Sciatic nerve (tissue), 2 donors: ENCODE measurements around the gene CCDC85C. TPM values are rescaled to one million over a fixed set of nuclear protein-coding genes. Genes with fewer than 3 reads are reported as not detected.
A peak's percentile ranks its signal among the peaks of the same experiment; 100 is the strongest.

Source experiments
- ATAC-seq: fragments of 200-7000 bp; cut with Tn5 transposase; one replicate; pipeline ENCODE4 v1.9.1; 2020; ENCODE audit warnings: mild to moderate bottlenecking, moderate library complexity
- DNase-seq: peaks from one replicate; pipeline ENCODE4 v3.0.0-alpha.2; 2020; ENCODE audit warnings: low spot score
- intact Hi-C: fragments of 100-400 bp; cut with DNase I; formaldehyde crosslinking; loops from one replicate; pipeline ENCODE4 v1.14.2; 2022
- total RNA-seq: library from RNA; stranded (reverse); fragmentation: NEBNext Ultra II Directional; extraction: Animal tissue kit (Norgen Biotek cat#: 25700); gene quantifications from one replicate; pipeline ENCODE4 v1.2.1, GENCODE V29; 2021
- donor health status: DM: no; HTN: no; CAD: no.
- donor health status: DM: no; HTN: no; CAD: no.

Gene CCDC85C
- total RNA-seq, 1 donor from 2014 or later, result 9.0 TPM

DNA sequence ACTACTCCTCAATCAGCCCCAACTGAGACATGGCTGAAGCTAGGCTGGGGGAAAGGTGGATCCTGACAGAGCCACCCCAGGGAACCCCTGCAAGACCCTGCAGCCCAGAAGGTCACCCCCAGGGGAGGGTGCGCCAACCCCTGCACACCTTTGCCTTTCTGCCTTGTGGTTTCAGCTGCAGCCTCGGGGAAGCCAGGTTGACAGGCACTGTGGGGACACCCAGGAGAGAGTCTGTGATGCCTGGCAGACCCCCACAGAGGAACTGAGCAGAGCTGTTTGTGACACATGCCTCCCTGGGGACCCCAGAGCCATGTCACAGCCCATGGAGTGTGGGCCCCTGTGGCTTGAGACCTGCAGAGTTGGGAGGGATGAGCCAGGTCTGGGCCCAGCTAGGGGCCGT is 29.1 kb upstream of the CCDC85C start:
- DNase-seq (no peak), ATAC-seq (no peak)
- intact Hi-C loops, result no loop called here

GRCh38 chr14:99632410-99633035 is 28.5 kb upstream of the CCDC85C start:
- ATAC-seq, result no peak
- no peak for DNase-seq
- intact Hi-C loops, result no loop called here

DNA sequence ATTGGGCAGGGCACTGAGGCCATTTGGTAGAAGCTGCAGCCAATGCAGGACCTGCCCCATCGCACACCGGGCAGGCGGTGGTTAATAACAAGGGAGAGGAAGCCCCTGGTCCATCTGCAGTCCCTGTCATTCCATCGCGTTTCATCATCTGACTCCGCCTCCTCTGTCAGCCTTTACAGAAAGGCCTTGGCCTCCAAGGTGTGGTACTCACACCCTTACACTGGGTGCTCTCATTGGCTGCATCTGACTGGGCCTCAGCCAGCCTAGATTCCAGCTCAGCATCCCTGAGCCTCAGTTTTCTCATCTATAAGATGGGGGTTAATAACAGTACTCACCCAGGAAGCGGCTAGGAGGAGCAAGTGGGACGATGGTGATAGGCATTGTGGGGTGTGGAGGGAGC is 26.2 kb upstream of the CCDC85C start:
- ATAC-seq (no peak), DNase-seq (no peak)
- intact Hi-C loops, result no loop called here

- intact Hi-C loops, result loop anchor here (5.0 kb wide), 1 partner anchor 107 kb away; no protein-coding TSS in a partner anchor
- ATAC-seq (peak; percentile 91), DNase-seq (peak; percentile 86)
These were observed 25.0 kb upstream of the CCDC85C start for GRCh38 chr14:99628887-99629618.

DNA sequence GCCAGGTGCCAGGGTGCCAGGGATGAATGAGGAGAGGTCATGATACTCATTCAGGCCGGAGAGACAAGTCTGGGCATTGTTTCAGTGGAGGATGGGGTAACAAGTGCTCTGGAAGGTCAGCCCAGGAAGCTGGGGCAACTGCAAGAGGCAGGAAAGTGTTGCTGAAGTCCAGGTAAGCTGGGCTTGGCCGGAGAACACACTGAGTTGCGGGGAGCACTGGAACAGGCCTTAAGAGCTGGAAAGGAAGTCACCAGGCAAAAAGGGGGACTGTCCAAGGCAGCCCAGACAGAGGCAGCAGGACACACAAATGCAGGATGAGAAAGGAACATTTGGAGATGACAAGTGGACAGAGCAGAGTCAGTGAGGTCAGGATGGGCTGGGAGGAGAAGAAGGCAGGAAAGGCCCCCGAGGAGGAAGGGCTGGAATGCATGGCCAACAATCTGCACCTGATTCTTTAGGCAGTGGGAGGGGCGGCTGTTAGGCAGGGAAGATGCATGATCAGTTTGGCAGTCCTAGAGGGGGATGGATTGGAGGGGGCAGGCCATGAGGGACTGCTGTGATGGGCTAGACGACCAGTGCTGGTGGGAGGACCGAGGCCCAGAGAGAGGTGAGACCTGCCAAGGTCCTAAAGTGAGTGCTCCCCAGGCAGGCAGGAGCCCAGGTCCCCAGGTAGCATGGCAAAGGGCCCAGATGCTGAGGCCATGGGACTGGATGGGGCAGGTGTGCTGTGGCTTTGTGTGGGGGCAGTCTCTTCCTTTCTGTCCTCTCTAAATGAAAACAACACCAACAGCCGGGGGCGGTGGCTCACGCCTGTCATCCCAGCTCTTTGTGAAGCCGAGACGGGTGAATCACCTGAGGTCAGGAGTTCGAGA is 23.7 kb upstream of the CCDC85C start:
- DNase-seq (no peak), ATAC-seq (no peak)
- intact Hi-C loops, result loop anchor here (5.0 kb wide), 1 partner anchor 105 kb away; no protein-coding TSS in a partner anchor

DNA sequence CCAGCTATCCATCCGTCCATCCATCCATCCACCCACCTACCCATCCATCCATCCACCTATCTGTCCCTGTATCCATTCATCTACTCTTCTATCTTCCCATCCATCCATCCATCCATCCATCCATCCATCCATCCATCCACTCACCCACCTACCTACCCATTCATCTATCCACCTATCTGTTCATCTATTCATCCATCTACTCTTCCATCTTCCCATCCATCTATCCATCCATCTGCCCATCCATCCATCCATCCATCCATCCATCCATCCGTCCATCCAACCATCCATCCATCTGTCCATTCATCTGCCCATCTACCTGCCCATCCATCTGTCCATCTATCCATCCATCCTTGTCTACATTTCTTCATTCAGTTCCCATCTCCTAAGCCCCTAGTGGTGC is 23.1 kb upstream of the CCDC85C start:
- ATAC-seq, result no peak
- intact Hi-C loops, result loop anchor here (5.0 kb wide), 1 partner anchor 105 kb away; no protein-coding TSS in a partner anchor

GRCh38 chr14:99626041-99626648 is 22.1 kb upstream of the CCDC85C start:
- intact Hi-C loops, result loop anchor here (5.0 kb wide), 1 partner anchor 104 kb away; no protein-coding TSS in a partner anchor
- DNase-seq (no peak), ATAC-seq (no peak)

More for the DNA sequence above, 23.1 kb upstream of the CCDC85C start:
- no peak for DNase-seq

GRCh38 chr14:99625476-99625875 is 21.5 kb upstream of the CCDC85C start:
- ATAC-seq, result no peak
- intact Hi-C loops, result loop anchor here (5.0 kb wide), 1 partner anchor 103 kb away; no protein-coding TSS in a partner anchor

DNA sequence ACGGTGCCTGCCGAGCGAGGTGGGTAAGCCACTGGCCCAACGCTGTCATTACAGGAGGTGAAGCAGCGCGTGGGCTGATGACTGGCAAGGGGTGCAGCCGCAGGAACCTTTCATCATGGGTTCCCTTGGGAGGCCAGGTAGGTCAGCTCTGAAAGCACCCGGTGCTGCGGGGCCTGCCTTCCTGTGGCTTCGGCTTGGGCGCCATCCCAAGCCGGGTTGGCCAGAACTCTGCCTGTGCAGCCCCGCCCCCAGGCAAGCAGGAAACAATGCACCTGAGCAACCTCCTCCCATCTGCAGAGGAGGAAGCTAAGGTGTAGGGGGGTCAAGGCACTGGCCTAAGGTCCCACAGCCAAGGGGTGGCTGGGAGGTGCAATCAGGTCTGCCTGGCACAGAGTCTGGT is 21.0 kb upstream of the CCDC85C start:
- DNase-seq, result no peak
- intact Hi-C loops, result loop anchor here (5.0 kb wide), 1 partner anchor 103 kb away; no protein-coding TSS in a partner anchor
- ATAC-seq, result no peak

More at GRCh38 chr14:99625476-99625875, 21.5 kb upstream of the CCDC85C start:
- no peak for DNase-seq

DNA sequence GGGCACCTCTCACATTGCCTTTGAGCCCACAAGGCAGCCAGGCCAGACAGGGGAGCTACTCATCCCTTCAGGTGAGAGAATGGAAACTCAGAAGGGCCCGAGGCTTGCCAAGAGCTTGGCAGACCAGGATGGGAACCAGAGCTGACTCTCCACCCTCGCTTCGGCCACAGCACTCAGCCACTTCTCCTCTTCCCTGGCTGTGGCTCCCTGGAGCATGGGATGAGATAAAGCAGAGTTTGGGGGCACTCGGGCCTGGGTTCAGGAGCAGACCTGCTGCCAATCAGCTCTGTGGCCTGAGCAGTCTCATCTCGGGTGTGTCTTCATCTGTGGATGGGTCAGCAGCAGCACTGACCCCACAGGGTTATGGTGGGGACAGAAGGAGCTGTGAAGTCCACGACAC is 20.0 kb upstream of the CCDC85C start:
- no peak for ATAC-seq
- no peak for DNase-seq
- intact Hi-C loops, result no loop called here

DNA sequence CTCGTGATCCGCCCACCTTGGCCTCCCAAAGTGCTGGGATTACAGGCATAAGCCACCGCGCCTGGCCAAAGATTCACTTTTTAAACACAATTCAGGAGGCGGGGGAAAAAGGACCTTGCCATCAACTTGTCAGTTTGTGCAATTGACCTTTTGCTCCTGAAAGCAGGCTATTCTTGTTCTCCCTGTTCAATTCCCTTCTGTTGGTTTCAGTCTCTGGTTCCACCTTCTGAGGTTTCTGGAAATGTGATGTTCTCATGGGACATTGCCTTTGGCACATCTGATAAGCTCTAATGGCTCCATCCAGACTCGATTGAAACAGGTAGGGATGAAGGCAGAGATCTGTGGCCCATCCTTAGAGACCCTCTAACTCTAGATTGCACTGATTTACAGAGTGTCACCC is 17.9 kb upstream of the CCDC85C start:
- DNase-seq (no peak), ATAC-seq (no peak)
- intact Hi-C loops, result no loop called here

DNA sequence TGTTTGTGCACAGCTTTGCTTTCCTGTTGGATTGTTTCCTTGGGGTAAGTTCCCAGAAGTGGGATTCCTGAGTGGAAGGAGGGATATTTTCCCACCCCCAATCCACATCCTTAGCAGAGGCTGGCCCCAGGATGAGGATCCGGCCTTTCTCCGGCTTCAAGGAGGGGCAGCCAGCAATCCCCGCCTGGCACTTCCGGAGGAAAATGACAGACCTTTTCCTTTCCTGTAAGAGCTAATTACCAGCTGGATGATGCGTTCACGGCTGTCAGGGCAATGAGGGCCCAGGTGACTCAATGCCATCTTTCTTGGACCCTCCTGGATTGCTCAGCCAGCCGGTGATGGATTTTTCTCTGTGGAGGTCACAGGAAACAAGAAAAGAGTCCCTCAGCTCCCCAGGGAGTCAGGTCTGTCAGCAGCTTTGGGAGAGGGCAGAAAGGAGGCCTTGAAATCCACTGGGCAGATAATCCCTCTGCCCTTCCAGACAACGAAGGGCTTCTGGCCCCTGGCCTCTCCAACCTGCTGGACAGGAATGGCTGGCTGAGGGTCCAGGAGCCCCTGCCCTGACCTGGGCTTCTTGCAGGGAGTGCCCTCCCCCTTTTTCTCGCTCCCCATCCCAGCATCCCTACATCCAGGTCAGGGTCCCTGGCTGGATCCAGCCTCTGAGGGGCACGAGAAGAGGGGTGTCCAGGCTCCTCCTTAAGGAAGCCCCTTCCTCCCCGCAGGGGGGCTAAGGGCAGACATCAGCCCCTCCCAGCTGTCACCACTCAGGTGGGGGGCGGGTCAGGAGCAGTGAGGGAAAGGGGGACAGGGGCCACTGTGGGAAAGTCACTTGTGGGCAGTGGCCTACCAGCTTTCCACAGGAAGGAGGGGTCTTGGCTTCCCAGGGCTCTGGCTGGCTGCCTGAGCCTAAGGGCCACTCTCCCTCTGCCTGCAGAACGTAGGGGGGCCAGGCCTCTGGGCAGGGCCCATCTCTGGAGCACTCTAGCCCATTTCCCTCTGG is 16.1 kb upstream of the CCDC85C start:
- ATAC-seq (no peak), DNase-seq (no peak)
- intact Hi-C loops, result no loop called here

- intact Hi-C loops, result no loop called here
- ATAC-seq (no peak), DNase-seq (no peak)
These were observed 13.1 kb upstream of the CCDC85C start for GRCh38 chr14:99616832-99617800.

DNA sequence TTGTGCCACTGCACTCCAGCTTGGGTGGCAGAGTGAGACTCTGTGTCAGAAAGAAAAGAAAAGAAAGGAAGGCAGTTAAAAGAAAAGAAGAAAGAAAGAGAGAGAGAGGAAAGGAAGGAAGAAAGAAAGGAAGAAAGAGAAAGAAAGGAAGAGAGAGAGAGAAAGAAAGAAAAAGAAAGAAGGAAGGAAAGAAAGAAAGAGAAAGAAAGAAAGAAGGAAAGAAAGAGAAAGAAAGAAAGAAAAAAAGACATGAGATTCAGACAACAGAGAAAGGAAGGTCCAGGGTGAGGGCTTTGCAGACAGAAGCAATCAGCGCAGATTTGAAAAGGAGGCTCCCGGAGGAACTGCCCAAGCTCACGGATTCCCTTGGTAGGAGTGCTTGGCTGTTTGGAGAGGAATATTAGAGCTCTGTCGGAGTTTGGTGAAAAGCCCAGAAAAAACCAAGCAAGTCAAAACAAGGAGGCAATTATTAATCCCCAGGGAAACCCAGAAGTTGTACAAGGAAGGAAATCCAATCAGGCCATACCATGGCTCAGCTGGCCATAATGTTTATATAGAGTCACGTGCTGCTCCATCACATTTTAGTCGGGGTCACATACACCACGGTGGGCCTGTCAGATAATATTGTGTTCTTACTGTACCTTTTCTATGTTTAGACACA is 11.6 kb upstream of the CCDC85C start:
- intact Hi-C loops, result no loop called here
- peak; percentile 71 for ATAC-seq
- DNase-seq, result no peak

- DNase-seq, result no peak
- ATAC-seq, result no peak
- intact Hi-C loops, result no loop called here
These were observed 8.8 kb upstream of the CCDC85C start for GRCh38 chr14:99612738-99613330.
